ENCODE results near the gene NPAS2. TPM values are rescaled to one million over a fixed set of nuclear protein-coding genes. Genes with fewer than 3 reads are reported as not detected.
A peak's percentile ranks its signal among the peaks of the same experiment; 100 is the strongest.

The NPAS2 gene
- polyA plus RNA-seq, 1 of the 3 experiments (the other 2 are of a cell fraction) = 58.5 TPM

- no peak for TF ChIP-seq PBX3 (IDR thresholded peaks at IDR 0.05)
- no peak for TF ChIP-seq EZH2phosphoT487 (IDR thresholded peaks at IDR 0.05; ENCODE audit: borderline replicate concordance, low read depth)
- TF ChIP-seq JUND (IDR thresholded peaks at IDR 0.05) = no peak
- Histone ChIP-seq H3K4me2 (peak overlapping the region; percentile 41; the same call in 1 of the 2 replicates), H4K20me1 (ENCODE audit: insufficient read depth) (no peaks in the 10 kb centered on the region), H3K36me3 (replicated peaks in 1 of 2; ENCODE audit: control insufficient read depth in 1 of 2, insufficient read depth in 2 of 2, low read length in 1 of 2) (peaks cover 7 to 34% of the 10 kb centered on the region in 2 experiments), H3K9me2 (no peaks in the 10 kb centered on the region), H3K27me3 (ENCODE audit: insufficient read depth) (no peaks in the 10 kb centered on the region), H3K9me3 (no peaks in the 10 kb centered on the region), H3F3A (replicated peaks; ENCODE audit: insufficient read depth) (peaks cover 13% of the 10 kb centered on the region), H3K9ac (no peak overlapping the region), H3K79me2 (ENCODE audit: insufficient read depth) (no peaks in the 10 kb centered on the region), H2AFZ (ENCODE audit: low read depth) (no peak overlapping the region), H3K4me1 (ENCODE audit: control insufficient read depth in 1 of 2, insufficient read depth in 2 of 2, low read depth in 1 of 2, low read length in 1 of 2) (peaks cover 4 to 20% of the 10 kb centered on the region in 2 experiments), H3K4me3 (ENCODE audit: low read depth in 2 of 2, low read length in 1 of 2) (no peak overlapping the region), H3K27ac (ENCODE audit: low read depth in 2 of 2, low read length in 1 of 2) (peak overlapping the region in 1 of 2 experiments; percentile 66; a peak in 2 of 4 replicates)
- POLR2A ChIA-PET = no interaction called here
- no peak for DNase-seq
- 83% methylated on average over 10 of the region's 10 CpGs for WGBS (ENCODE audit: low lambda C conversion rate)
- CTCF ChIA-PET = interaction anchor here (0.6 to 2.2 kb wide), 3 partner anchors 17 to 345 kb away, joined by 3 to 5 read pairs (median 3); no protein-coding TSS in a partner anchor
Measured at GRCh38 chr2:100936070-100936741, 116.3 kb downstream of the NPAS2 start.

- H3K27me3 ChIP-seq (ENCODE audit: insufficient read depth) = no peaks in the 10 kb centered on the region
- TF ChIP-seq RAD21 (IDR thresholded peaks at IDR 0.05; ENCODE audit: low read length) = no peak
- TF ChIP-seq EZH2phosphoT487 (IDR thresholded peaks at IDR 0.05; ENCODE audit: borderline replicate concordance, low read depth) = no peak
- TF ChIP-seq FOXM1 (IDR thresholded peaks at IDR 0.05; ENCODE audit: low read depth) = no peak
- no peak for TF ChIP-seq SIN3A (IDR thresholded peaks at IDR 0.05; ENCODE audit: borderline replicate concordance, low read depth, low read length)
- no peak for TF ChIP-seq MXI1 (IDR thresholded peaks at IDR 0.05; ENCODE audit: low read depth, low read length)
- no peak for TF ChIP-seq REST (IDR thresholded peaks at IDR 0.05; ENCODE audit: low read depth, low read length)
- TF ChIP-seq CTCF (IDR thresholded peaks at IDR 0.05) = no peak
- TF ChIP-seq GATA2 (CRISPR knock-in tag; IDR thresholded peaks at IDR 0.05) = no peak
- TF ChIP-seq IRF3 (IDR thresholded peaks at IDR 0.05; ENCODE audit: low read depth, low read length) = no peak
- TF ChIP-seq MEF2A (IDR thresholded peaks at IDR 0.05; ENCODE audit: borderline replicate concordance, low read depth) = no peak
- no peak for TF ChIP-seq RCOR1 (IDR thresholded peaks at IDR 0.05; ENCODE audit: low read length)
- no peak for TF ChIP-seq EP300 (IDR thresholded peaks at IDR 0.05; ENCODE audit: borderline replicate concordance in 1 of 2, low read depth in 1 of 2, low read length in 1 of 2)
- no peak for TF ChIP-seq GABPA (IDR thresholded peaks at IDR 0.05; ENCODE audit: low read depth)
- WGBS (ENCODE audit: low lambda C conversion rate) = 58% methylated on average over 2 of the region's 2 CpGs
- no peaks in the 10 kb centered on the region for H3K9me2 ChIP-seq
- H3K79me2 ChIP-seq (ENCODE audit: insufficient read depth) = no peaks in the 10 kb centered on the region
- peaks cover 7 to 33% of the 10 kb centered on the region in 2 experiments for H3K36me3 ChIP-seq (replicated peaks in 1 of 2; ENCODE audit: control insufficient read depth in 1 of 2, insufficient read depth in 2 of 2, low read length in 1 of 2)
- no peaks in the 10 kb centered on the region for H4K20me1 ChIP-seq (ENCODE audit: insufficient read depth)
- H3K9me3 ChIP-seq = no peaks in the 10 kb centered on the region
- peaks cover 4 to 20% of the 10 kb centered on the region in 2 experiments for H3K4me1 ChIP-seq (ENCODE audit: control insufficient read depth in 1 of 2, insufficient read depth in 2 of 2, low read depth in 1 of 2, low read length in 1 of 2)
- H3K4me3 ChIP-seq (ENCODE audit: low read depth in 2 of 2, low read length in 1 of 2) = no peak overlapping the region
- H3K9ac ChIP-seq = no peak overlapping the region
- DNase-seq = no peak
- CTCF ChIA-PET = interaction anchor here (0.6 kb wide), 1 partner anchor 346 kb away, joined by 3 read pairs; no protein-coding TSS in a partner anchor
- POLR2A ChIA-PET = no interaction called here
- peaks cover 13% of the 10 kb centered on the region for H3F3A ChIP-seq (replicated peaks; ENCODE audit: insufficient read depth)
- H3K27ac ChIP-seq (ENCODE audit: low read depth in 2 of 2, low read length in 1 of 2) = no peak overlapping the region
- H2AFZ ChIP-seq (ENCODE audit: low read depth) = no peak overlapping the region
- no peak overlapping the region for H3K4me2 ChIP-seq
Measured at GRCh38 chr2:100936972-100937542, 117.1 kb downstream of the NPAS2 start.

All from SK-N-SH (cell line).